ENCODE data around the gene MAST4. TPM values are rescaled to one million over a fixed set of nuclear protein-coding genes. Genes with fewer than 3 reads are reported as not detected.
A peak's percentile ranks its signal among the peaks of the same experiment; 100 is the strongest.

The MAST4 gene
- total and polyA plus RNA-seq, 8 donors, result 5.9 to 29.7 (median 10.0) TPM

DNA sequence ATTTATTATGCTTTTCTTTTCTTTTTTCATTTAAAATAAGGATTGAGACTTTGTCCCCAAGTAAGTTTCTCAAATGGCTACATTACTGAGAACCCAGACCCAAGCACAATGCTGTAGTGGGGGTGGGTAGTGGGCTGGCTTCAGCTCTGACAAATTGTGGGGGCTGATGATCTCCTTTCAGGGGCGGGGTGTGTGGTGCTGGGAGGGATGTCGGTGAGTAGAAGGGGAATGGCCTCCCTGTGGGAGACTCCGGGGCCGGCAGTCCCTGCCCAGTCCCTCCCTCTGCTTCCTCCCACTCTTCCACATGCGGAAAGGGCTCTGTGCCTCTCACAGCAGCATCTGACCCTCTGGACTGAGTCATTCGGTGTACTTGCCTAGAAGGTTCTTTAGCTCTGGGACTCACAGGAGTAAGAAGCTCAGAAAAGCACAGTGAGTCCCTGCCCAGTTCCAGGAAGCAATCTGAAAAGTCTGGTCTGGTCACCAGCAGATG, 586.2 kb downstream of the MAST4 start:
- H3K4me3 ChIP-seq, result no peak overlapping the region
- H3K27ac ChIP-seq, result peak overlapping the region in 2 of 4 donors; percentile 10 to 40
- no peak for FAIRE-seq

DNA sequence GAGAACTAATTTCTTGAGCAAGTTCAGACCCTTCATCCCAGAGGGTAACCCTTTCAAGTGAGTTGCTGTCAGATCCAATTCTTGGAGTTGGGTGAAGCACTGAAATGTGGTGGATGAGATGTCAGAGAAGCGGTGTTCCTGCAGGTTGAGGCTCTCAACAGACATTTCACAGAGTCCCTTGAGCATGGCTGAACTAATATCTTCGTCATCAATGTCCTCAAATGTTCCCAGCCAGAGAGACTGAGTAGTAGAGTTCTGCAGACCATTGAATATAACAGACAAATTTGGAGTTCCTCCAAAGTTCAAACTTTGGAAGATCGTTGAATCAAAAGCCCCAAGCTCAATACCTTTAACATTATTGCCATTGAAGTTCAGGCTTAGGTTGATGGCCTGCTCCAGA, 587.7 kb downstream of the MAST4 start:
- no peak for FAIRE-seq

More for the DNA sequence above, 586.2 kb downstream of the MAST4 start:
- 36% methylated on average over 6 of the region's 6 CpGs for WGBS, 2 donors
- no peaks in the 10 kb centered on the region for H3K4me1 ChIP-seq
- no peaks in the 10 kb centered on the region for H3K9me3 ChIP-seq
- no peaks in the 10 kb centered on the region for H3K36me3 ChIP-seq
- ATAC-seq, result peak in 3 of 4 donors; percentile 57 to 92 (median 83)
- peak in 1 of 6 donors; percentile 44 for DNase-seq
- intact Hi-C loops (cut with DNase I), result no loop called here
- H3K27me3 ChIP-seq, result no peaks in the 10 kb centered on the region
- TF ChIP-seq, protein P1, sequence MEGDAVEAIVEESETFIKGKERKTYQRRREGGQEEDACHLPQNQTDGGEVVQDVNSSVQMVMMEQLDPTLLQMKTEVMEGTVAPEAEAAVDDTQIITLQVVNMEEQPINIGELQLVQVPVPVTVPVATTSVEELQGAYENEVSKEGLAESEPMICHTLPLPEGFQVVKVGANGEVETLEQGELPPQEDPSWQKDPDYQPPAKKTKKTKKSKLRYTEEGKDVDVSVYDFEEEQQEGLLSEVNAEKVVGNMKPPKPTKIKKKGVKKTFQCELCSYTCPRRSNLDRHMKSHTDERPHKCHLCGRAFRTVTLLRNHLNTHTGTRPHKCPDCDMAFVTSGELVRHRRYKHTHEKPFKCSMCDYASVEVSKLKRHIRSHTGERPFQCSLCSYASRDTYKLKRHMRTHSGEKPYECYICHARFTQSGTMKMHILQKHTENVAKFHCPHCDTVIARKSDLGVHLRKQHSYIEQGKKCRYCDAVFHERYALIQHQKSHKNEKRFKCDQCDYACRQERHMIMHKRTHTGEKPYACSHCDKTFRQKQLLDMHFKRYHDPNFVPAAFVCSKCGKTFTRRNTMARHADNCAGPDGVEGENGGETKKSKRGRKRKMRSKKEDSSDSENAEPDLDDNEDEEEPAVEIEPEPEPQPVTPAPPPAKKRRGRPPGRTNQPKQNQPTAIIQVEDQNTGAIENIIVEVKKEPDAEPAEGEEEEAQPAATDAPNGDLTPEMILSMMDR (IDR thresholded peaks at IDR 0.05), result no peak

GRCh38 chr5:67187006-67187715, 591.0 kb downstream of the MAST4 start:
- H3K9me3 ChIP-seq, result no peaks in the 10 kb centered on the region
- H3K4me3 ChIP-seq, result no peak overlapping the region
- intact Hi-C loops (cut with DNase I), result no loop called here
- H3K4me1 ChIP-seq, result no peaks in the 10 kb centered on the region
- DNase-seq (no peak), ATAC-seq (peak in 2 of 4 donors; percentile 57 to 66), FAIRE-seq (no peak)
- no peaks in the 10 kb centered on the region for H3K27me3 ChIP-seq
- WGBS, 2 donors, result 57 to 70% methylated on average over 1 of the region's 1 CpG
- TF ChIP-seq, protein P1 (IDR thresholded peaks at IDR 0.05), result no peak
- no peaks in the 10 kb centered on the region for H3K36me3 ChIP-seq
- H3K27ac ChIP-seq, result no peak overlapping the region

More for the DNA sequence above, 587.7 kb downstream of the MAST4 start:
- Histone ChIP-seq H3K27ac (no peak overlapping the region), H3K4me3 (no peak overlapping the region), H3K36me3 (no peaks in the 10 kb centered on the region), H3K4me1 (no peaks in the 10 kb centered on the region), H3K9me3 (no peaks in the 10 kb centered on the region), H3K27me3 (no peaks in the 10 kb centered on the region)
- DNase-seq, result no peak
- TF ChIP-seq, protein P1 (IDR thresholded peaks at IDR 0.05), result no peak
- no peak for ATAC-seq
- intact Hi-C loops (cut with DNase I), result no loop called here
- WGBS, 2 donors, result 82 to 84% methylated on average over 3 of the region's 3 CpGs

DNA sequence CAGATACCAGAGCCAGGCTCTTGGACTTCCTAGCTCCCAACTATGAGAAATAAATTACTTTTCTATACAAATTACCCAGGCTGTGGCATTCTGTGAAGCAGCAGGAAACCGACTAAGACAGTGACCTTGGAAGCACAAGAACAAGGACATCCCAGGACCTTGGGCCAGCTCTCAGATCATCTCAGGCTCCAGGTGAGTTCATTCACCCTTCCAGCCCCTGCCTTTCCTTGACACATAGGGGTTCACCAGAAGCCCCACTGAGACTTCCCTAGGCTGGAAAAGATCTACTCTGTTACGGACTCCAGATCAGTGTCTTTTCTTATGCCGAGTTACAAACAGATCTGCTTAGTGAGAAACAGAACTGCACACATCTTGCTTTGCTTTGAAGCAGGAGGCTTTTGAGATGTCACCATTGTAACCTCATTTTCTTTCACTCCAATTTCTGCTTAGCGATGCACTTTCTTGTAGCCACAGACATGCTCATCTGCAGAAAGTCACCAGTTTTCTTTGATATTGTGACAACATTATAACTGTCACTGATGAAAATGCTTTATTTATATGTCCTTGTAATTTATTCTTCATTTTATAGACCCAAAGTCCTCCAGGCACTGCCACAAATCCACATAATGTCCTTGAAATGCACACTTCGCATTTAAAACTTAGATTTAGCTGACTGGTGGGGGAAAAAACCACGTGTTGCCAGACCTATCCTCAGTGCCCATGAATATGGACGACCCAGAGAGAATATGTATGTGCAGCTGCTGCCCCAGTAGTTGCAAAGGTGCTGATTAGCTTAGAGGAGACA, 592.3 kb downstream of the MAST4 start:
- TF ChIP-seq, protein P1 (IDR thresholded peaks at IDR 0.05), result no peak
- H3K4me3 ChIP-seq, result no peak overlapping the region
- no peaks in the 10 kb centered on the region for H3K4me1 ChIP-seq
- ATAC-seq (no peak), DNase-seq (no peak), FAIRE-seq (no peak)
- H3K9me3 ChIP-seq, result no peaks in the 10 kb centered on the region
- intact Hi-C loops (cut with DNase I), result no loop called here
- no peaks in the 10 kb centered on the region for H3K36me3 ChIP-seq
- no peaks in the 10 kb centered on the region for H3K27me3 ChIP-seq
- H3K27ac ChIP-seq, result no peak overlapping the region
- WGBS, 2 donors, result 65 to 70% methylated on average over 7 of the region's 7 CpGs

DNA sequence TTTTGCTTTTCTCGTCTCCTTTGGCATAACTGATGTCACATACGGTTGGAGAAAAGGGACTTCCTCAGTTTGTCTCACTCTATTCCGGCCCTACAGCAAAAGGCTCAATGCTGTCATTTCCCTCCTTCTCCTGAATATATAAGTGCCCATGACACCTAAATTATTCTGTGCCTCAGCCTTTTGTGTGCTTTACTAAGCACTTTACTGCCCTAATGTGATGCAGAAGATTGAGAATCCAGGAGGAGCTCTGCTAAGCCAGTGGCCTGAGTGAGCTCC, 592.8 kb downstream of the MAST4 start:
- intact Hi-C loops (cut with DNase I), result no loop called here
- no peak overlapping the region for H3K4me3 ChIP-seq
- DNase-seq (no peak), ATAC-seq (no peak), FAIRE-seq (no peak)
- H3K4me1 ChIP-seq, result no peaks in the 10 kb centered on the region
- 87 to 92% methylated on average over 3 of the region's 3 CpGs for WGBS, 2 donors
- no peak overlapping the region for H3K27ac ChIP-seq
- no peaks in the 10 kb centered on the region for H3K36me3 ChIP-seq
- TF ChIP-seq, protein P1 (IDR thresholded peaks at IDR 0.05), result no peak
- H3K27me3 ChIP-seq, result no peaks in the 10 kb centered on the region
- no peaks in the 10 kb centered on the region for H3K9me3 ChIP-seq

All from pancreas (tissue), 10 donors.